ENCODE measurements around the gene CEP104. TPM values are rescaled to one million over a fixed set of nuclear protein-coding genes. Genes with fewer than 3 reads are reported as not detected.
A peak's percentile ranks its signal among the peaks of the same experiment; 100 is the strongest.

CEP104 gene
- total and polyA plus RNA-seq, 10 of the 15 experiments (the other 5 are each of a cell fraction or from before 2014, with no cell fraction given) = 7.2 to 34.8 (median 19.3) TPM

DNA sequence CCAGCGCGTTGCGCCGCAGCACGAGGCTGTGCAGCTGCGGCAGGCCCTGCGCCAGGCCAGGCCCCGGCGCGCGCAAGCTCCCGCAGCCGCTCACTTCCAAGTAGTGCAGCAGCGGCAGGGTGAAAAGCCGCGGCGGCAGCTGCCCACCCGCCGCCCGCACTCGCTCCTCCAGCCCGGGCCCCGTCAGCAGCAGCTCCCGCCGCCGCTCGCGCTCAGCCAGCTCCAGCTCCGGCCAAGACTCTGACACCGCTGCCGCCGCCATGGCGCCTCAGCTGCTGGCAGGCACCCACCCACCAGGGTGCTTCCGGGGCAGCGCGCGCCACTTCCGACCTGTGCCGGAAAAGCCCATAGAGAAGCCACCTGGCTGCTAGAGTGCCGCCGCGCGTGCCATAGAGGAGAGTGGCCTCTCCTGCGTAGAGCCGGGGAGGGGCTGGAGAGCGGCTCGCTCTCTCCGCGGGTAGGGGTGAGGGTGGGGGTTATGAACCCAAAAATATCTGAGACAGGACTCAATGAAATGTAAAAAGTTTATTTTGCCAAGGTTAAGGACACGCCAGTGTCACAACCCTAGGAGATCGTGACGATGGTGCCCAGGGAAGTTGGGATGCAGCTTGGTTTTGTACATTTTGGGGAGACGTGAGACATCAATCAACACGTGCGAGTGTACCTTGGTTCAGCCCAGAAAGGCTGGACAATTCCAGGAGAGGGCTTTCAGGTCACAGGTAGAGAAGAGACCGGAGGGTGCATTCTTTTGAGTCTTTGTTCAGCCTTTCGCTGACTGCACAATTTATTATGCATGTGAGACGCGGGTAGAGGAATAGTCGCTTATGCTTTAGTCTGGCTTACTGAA lies 60.6 kb downstream of the CEP104 start, which contains the start of gene LRRC47 (continued):
- TF ChIP-seq MEF2B (IDR thresholded peaks at IDR 0.05; ENCODE audit: partially characterized antibody, poor library complexity, severe bottlenecking) (peak; percentile 19), ZNF622 (IDR thresholded peaks at IDR 0.05) (no peak), EP300 (IDR thresholded peaks at IDR 0.05; ENCODE audit: borderline replicate concordance in 1 of 2, control insufficient read depth in 1 of 2, low read depth in 2 of 2, low read length in 2 of 2) (peak; percentile 8 to 34; a peak in 1 of 4 replicates), TCF12 (IDR thresholded peaks at IDR 0.05; ENCODE audit: low read depth, low read length) (0 out of 2 replicates have a peak, but pooled peaks have one; percentile 48), IRF4 (IDR thresholded peaks at IDR 0.05; ENCODE audit: low read depth, low read length) (no peak), ZNF217 (IDR thresholded peaks at IDR 0.05) (no peak), HCFC1 (IDR thresholded peaks at IDR 0.05; ENCODE audit: low read length) (peak; percentile 84), ZBED1 (IDR thresholded peaks at IDR 0.05; ENCODE audit: borderline replicate concordance) (no peak), SMAD5 (IDR thresholded peaks at IDR 0.05; ENCODE audit: low read depth) (peak; percentile 26; the same call in 1 of the 2 replicates), IKZF2 (IDR thresholded peaks at IDR 0.05) (peak in 1 of 2 experiments; percentile 15; a peak in 1 of 4 replicates), NR2F1 (conservative IDR thresholded peaks at IDR 0.05) (peak; percentile 54; the same call in 1 of the 2 replicates), NR2C2 (IDR thresholded peaks at IDR 0.05; ENCODE audit: borderline replicate concordance, control insufficient read depth, insufficient read length, low read depth) (no peak), EED (IDR thresholded peaks at IDR 0.05; ENCODE audit: low read depth) (no peak), ZBTB11 (CRISPR knock-in tag; IDR thresholded peaks at IDR 0.05) (no peak), ATF7 (IDR thresholded peaks at IDR 0.05; ENCODE audit: low read depth) (no peak), RBBP5 (conservative IDR thresholded peaks at IDR 0.05) (no peak), RAD21 (IDR thresholded peaks at IDR 0.05; ENCODE audit: insufficient read depth, low read depth, low read length) (no peak), HDAC2 (IDR thresholded peaks at IDR 0.05) (no peak; the same call in 1 of the 2 replicates), SRF (IDR thresholded peaks at IDR 0.05; ENCODE audit: low read depth in 2 of 2, low read length in 2 of 2) (peak in 1 of 2 experiments; percentile 64; a peak in 1 of 4 replicates), CREB1 (IDR thresholded peaks at IDR 0.05; ENCODE audit: low read depth) (peak; percentile 79), SIX5 (IDR thresholded peaks at IDR 0.05; ENCODE audit: low read depth, low read length, severe bottlenecking) (peak; percentile 70), BRCA1 (IDR thresholded peaks at IDR 0.05; ENCODE audit: low read depth, low read length) (no peak), EGR1 (IDR thresholded peaks at IDR 0.05; ENCODE audit: borderline replicate concordance in 1 of 2, low read depth in 2 of 2, low read length in 2 of 2) (peak in 1 of 2 experiments; percentile 88; a peak in 2 of 3 replicates), HDAC6 (IDR thresholded peaks at IDR 0.05; ENCODE audit: unreplicated experiment) (no peak), DPF2 (IDR thresholded peaks at IDR 0.05) (no peak; the same call in 1 of the 2 replicates), USF2 (IDR thresholded peaks at IDR 0.05; ENCODE audit: borderline replicate concordance, low read depth, low read length) (no peak)
- TF ChIP-seq, protein P1, sequence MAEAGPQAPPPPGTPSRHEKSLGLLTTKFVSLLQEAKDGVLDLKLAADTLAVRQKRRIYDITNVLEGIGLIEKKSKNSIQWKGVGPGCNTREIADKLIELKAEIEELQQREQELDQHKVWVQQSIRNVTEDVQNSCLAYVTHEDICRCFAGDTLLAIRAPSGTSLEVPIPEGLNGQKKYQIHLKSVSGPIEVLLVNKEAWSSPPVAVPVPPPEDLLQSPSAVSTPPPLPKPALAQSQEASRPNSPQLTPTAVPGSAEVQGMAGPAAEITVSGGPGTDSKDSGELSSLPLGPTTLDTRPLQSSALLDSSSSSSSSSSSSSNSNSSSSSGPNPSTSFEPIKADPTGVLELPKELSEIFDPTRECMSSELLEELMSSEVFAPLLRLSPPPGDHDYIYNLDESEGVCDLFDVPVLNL (IDR thresholded peaks at IDR 0.05; ENCODE audit: low read depth, low read length) = no peak
